Panc1 (cell line): Measurements from ENCODE around the gene TENM3. TPM values are rescaled to one million over a fixed set of nuclear protein-coding genes. Genes with fewer than 3 reads are reported as not detected.

ENCODE experiments used
- ATAC-seq: fragments of 200-7000 bp; cut with Tn5 transposase; 2 replicates; pipeline ENCODE4 v1.9.1; 2020; ENCODE audit warnings: mild to moderate bottlenecking, moderate library complexity
- BruUV-seq: library from RNA; stranded (reverse); fragments of 400-500 nt; replicated peaks from 2 replicates; lab custom pipeline; 2021; lab: Mats Ljungman, UMichigan
- CTCF ChIA-PET: fragments of 300-600 bp; sonication (Branson Sonifier 250); formaldehyde crosslinking; loops from one replicate; lab custom pipeline; 2022; ENCODE audit warnings: antibody characterized with exemption; lab: Charles Lee
- POLR2A ChIA-PET: fragments of 300-600 bp; sonication (Branson Sonifier 250); formaldehyde crosslinking; loops from one replicate; lab custom pipeline; 2022; ENCODE audit warnings: antibody characterized with exemption; lab: Charles Lee
- DNase-seq: peaks from one replicate; pipeline ENCODE4 v3.0.0-alpha.2; 2010; ENCODE audit warnings: low read depth, low spot score
- H3K27ac ChIP-seq: 2 replicates; pipeline ENCODE4 v1.5.1; 2011; ENCODE audit warnings: mild to moderate bottlenecking, low read length, inconsistent platforms
- H3K27me3 ChIP-seq: fragments of 200-500 bp; sonication (Bioruptor generic); 2 replicates; pipeline ENCODE4 v1.6.0; 2014; ENCODE audit warnings: low read length, inconsistent platforms; ENCODE audit not compliant: control insufficient read depth, insufficient read depth
- H3K36me3 ChIP-seq: fragments of 200-500 bp; sonication (Bioruptor generic); 2 replicates; pipeline ENCODE4 v1.5.1; 2014; ENCODE audit warnings: inconsistent platforms, mild to moderate bottlenecking, low read length, moderate library complexity; ENCODE audit not compliant: control insufficient read depth, insufficient read depth
- H3K4me1 ChIP-seq: 2 replicates; pipeline ENCODE4 v1.5.1; 2011; ENCODE audit warnings: inconsistent platforms, mild to moderate bottlenecking, low read length, moderate library complexity; ENCODE audit not compliant: control insufficient read depth, insufficient read depth
- H3K4me3 ChIP-seq, 2 experiments: 2 replicates each; pipeline ENCODE4 v1.5.1; 2011 to 2012; ENCODE audit warnings: low read depth in 2 of 2, low read length in 2 of 2, mild to moderate bottlenecking in 2 of 2, inconsistent platforms in 1 of 2, moderate library complexity in 1 of 2
- H3K9me3 ChIP-seq: fragments of 200-500 bp; sonication (Bioruptor generic); 2 replicates; pipeline ENCODE4 v1.5.1; 2014; ENCODE audit warnings: low read depth, mild to moderate bottlenecking, inconsistent platforms, low read length, moderate library complexity; ENCODE audit not compliant: control insufficient read depth, insufficient read depth
- POLR2AphosphoS5 ChIP-seq: IDR thresholded peaks from 2 replicates; pipeline ENCODE4 v1.6.1; 2012; ENCODE audit warnings: mild to moderate bottlenecking, low read depth, low read length, moderate library complexity
- SIN3A ChIP-seq: IDR thresholded peaks from 2 replicates; pipeline ENCODE4 v1.6.1; 2012; ENCODE audit warnings: low read depth, mild to moderate bottlenecking, low read length, moderate library complexity, borderline replicate concordance; ENCODE audit not compliant: insufficient read depth
- TCF7L2 ChIP-seq: IDR thresholded peaks from 2 replicates; pipeline ENCODE4 v1.6.1; 2011; ENCODE audit warnings: mild to moderate bottlenecking, low read depth, low read length, inconsistent platforms
- in situ Hi-C: cut with HindIII; loops from 2 replicates; pipeline ENCODE4 v1.10.0; 2016; ENCODE audit warnings: low sequenced_read_pairs, low pct_unique_long_range_greater_than_20kb
- intact Hi-C: fragments of 100-400 bp; cut with micrococcal nuclease; formaldehyde crosslinking; loops from one replicate; pipeline ENCODE4 v1.10.0; 2022; ENCODE audit not compliant: unreplicated experiment
- total RNA-seq: library from RNA; stranded (reverse); gene quantifications from one replicate; pipeline ENCODE4 v1.2.1, GENCODE V29; 2021; ENCODE audit not compliant: unreplicated experiment
- TF ChIP-seq, protein P1 (sequence below), 2 experiments: IDR thresholded peaks; 2 replicates each; pipeline ENCODE4 v1.6.1; 2011 to 2012; ENCODE audit warnings: low read depth in 2 of 2, control low read depth in 1 of 2, low read length in 1 of 2, mild to moderate bottlenecking in 1 of 2, moderate library complexity in 1 of 2; ENCODE audit not compliant: insufficient read depth in 1 of 2
- TF ChIP-seq, protein P2 (sequence below): fragments of 450-650 bp; IDR thresholded peaks from 2 replicates; pipeline ENCODE4 v1.5.1; 2017; ENCODE audit warnings: mild to moderate bottlenecking

TENM3 gene
- total RNA-seq, 1 experiment from 2014 or later, result 0.95 TPM

DNA sequence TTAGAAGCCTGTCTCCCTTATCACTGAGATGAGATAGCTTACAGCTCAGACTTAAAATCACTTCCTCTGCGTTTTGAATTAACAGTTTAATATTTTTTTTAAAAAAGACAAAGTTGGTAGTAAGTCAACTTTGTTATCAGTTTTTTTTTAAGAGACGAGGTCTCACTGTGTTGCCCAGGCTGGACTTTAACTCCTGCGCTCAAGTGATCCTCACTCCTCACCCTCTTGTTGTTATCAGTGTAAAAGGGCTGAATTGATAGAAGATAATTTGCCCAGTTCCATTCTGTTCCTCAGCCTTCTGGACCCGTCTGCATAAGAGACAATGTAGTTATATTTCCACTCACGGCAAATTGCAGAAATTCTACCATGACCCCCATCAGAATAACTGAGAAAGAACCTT is 428.5 kb downstream of the TENM3 start:
- DNase-seq (no peak), ATAC-seq (no peak)
- TF ChIP-seq POLR2AphosphoS5 (no peak), SIN3A (no peak)
- TF ChIP-seq, protein P1, sequence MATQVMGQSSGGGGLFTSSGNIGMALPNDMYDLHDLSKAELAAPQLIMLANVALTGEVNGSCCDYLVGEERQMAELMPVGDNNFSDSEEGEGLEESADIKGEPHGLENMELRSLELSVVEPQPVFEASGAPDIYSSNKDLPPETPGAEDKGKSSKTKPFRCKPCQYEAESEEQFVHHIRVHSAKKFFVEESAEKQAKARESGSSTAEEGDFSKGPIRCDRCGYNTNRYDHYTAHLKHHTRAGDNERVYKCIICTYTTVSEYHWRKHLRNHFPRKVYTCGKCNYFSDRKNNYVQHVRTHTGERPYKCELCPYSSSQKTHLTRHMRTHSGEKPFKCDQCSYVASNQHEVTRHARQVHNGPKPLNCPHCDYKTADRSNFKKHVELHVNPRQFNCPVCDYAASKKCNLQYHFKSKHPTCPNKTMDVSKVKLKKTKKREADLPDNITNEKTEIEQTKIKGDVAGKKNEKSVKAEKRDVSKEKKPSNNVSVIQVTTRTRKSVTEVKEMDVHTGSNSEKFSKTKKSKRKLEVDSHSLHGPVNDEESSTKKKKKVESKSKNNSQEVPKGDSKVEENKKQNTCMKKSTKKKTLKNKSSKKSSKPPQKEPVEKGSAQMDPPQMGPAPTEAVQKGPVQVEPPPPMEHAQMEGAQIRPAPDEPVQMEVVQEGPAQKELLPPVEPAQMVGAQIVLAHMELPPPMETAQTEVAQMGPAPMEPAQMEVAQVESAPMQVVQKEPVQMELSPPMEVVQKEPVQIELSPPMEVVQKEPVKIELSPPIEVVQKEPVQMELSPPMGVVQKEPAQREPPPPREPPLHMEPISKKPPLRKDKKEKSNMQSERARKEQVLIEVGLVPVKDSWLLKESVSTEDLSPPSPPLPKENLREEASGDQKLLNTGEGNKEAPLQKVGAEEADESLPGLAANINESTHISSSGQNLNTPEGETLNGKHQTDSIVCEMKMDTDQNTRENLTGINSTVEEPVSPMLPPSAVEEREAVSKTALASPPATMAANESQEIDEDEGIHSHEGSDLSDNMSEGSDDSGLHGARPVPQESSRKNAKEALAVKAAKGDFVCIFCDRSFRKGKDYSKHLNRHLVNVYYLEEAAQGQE (IDR thresholded peaks at IDR 0.05; ENCODE audit: insufficient read depth in 1 of 2, low read depth in 2 of 2, low read length in 1 of 2), result no peak
- BruUV-seq, result no TSS peak
- no peak overlapping the region for H3K4me3 ChIP-seq
- H3K36me3 ChIP-seq, result no peaks in the 10 kb centered on the region
- H3K9me3 ChIP-seq, result no peaks in the 10 kb centered on the region
- POLR2A ChIA-PET, result no interaction called here
- CTCF ChIA-PET, result no interaction called here
- no peak overlapping the region for H3K27ac ChIP-seq
- no peaks in the 10 kb centered on the region for H3K27me3 ChIP-seq
- in situ Hi-C loops (no loop called here), intact Hi-C loops (no loop called here)
- H3K4me1 ChIP-seq, result no peaks in the 10 kb centered on the region

DNA sequence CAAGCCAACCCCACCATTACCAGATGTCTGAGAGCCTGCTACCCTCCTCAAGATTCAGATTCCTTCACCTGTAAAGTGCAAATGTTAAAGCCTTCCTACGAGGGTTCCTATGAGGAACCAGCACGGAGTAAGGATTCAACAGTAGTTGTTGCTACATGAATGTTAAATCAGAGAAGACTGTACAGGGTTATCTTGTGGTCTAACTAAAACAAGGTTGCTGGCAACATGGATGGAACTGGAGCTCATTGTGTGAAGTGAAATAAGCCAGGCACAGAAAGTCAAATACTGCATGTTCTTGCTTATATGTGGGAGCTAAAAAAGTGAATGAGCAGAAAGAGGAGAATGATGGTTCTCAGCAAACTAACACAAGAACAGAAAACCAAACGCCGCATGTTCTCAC is 435.4 kb downstream of the TENM3 start:
- ATAC-seq (no peak), DNase-seq (no peak)
- TF ChIP-seq POLR2AphosphoS5, result no peak
- no peak for TF ChIP-seq SIN3A
- TF ChIP-seq, protein P2, sequence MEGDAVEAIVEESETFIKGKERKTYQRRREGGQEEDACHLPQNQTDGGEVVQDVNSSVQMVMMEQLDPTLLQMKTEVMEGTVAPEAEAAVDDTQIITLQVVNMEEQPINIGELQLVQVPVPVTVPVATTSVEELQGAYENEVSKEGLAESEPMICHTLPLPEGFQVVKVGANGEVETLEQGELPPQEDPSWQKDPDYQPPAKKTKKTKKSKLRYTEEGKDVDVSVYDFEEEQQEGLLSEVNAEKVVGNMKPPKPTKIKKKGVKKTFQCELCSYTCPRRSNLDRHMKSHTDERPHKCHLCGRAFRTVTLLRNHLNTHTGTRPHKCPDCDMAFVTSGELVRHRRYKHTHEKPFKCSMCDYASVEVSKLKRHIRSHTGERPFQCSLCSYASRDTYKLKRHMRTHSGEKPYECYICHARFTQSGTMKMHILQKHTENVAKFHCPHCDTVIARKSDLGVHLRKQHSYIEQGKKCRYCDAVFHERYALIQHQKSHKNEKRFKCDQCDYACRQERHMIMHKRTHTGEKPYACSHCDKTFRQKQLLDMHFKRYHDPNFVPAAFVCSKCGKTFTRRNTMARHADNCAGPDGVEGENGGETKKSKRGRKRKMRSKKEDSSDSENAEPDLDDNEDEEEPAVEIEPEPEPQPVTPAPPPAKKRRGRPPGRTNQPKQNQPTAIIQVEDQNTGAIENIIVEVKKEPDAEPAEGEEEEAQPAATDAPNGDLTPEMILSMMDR, result no peak
- Histone ChIP-seq H3K27me3 (peaks cover 3% of the 10 kb centered on the region; the same call in 1 of the 2 replicates), H3K4me3 (no peak overlapping the region), H3K9me3 (no peaks in the 10 kb centered on the region), H3K27ac (no peak overlapping the region), H3K36me3 (no peaks in the 10 kb centered on the region; the same call in 1 of the 2 replicates), H3K4me1 (no peaks in the 10 kb centered on the region)
- ChIA-PET CTCF (no interaction called here), POLR2A (no interaction called here)
- BruUV-seq, result no TSS peak
- in situ Hi-C loops, result no loop called here
- intact Hi-C loops, result no loop called here

DNA sequence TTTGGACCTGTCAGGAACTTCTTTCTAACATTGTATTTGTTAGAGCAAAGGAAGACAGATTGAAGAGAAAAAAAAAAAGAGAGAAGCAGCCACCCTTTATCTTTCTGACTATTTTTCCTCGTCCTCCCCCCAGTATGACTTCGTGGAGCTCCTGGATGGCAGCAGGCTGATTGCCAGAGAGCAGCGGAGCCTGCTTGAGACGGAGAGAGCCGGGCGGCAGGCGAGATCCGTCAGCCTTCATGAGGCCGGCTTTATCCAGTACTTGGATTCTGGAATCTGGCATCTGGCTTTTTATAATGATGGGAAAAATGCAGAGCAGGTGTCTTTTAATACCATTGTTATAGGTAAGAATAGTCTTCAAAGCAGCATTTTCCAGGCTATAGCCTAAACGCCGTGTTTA is 436.3 kb downstream of the TENM3 start:
- TF ChIP-seq, protein P1 (IDR thresholded peaks at IDR 0.05; ENCODE audit: insufficient read depth in 1 of 2, low read depth in 2 of 2, low read length in 1 of 2), result no peak
- TF ChIP-seq POLR2AphosphoS5, result no peak
- TF ChIP-seq SIN3A, result no peak
- TF ChIP-seq, protein P2, result no peak
- TF ChIP-seq TCF7L2, result no peak
- H3K4me1 ChIP-seq, result no peaks in the 10 kb centered on the region
- DNase-seq (no peak), ATAC-seq (no peak)
- in situ Hi-C loops, result no loop called here
- intact Hi-C loops, result no loop called here
- no peak overlapping the region for H3K4me3 ChIP-seq
- H3K36me3 ChIP-seq, result no peaks in the 10 kb centered on the region; the same call in 1 of the 2 replicates
- BruUV-seq, result no TSS peak
- H3K9me3 ChIP-seq, result no peaks in the 10 kb centered on the region
- no peak overlapping the region for H3K27ac ChIP-seq
- POLR2A ChIA-PET, result no interaction called here
- CTCF ChIA-PET, result no interaction called here
- peaks cover 3% of the 10 kb centered on the region; the same call in 1 of the 2 replicates for H3K27me3 ChIP-seq
